Measurements from ENCODE around the gene SCYGR7. TPM values are rescaled to one million over a fixed set of nuclear protein-coding genes. Genes with fewer than 3 reads are reported as not detected.

Gene SCYGR7
- total RNA-seq, 4 donors from 2014 or later = not detected

- ATAC-seq = no peak
- H3K4me3 ChIP-seq = no peak overlapping the region
- peaks cover 0 to 14% (median 5%) of the 10 kb centered on the region in 3 donors for H3K4me1 ChIP-seq
- WGBS, 2 donors (ENCODE audit: low coverage in 1 of 2) = 83 to 91% methylated on average over 1 of the region's 1 CpG
- H3K27me3 ChIP-seq = no peaks in the 10 kb centered on the region
- no peaks in the 10 kb centered on the region for H3K9me3 ChIP-seq
- no peaks in the 10 kb centered on the region for H3K36me3 ChIP-seq
- TF ChIP-seq CTCF (IDR thresholded peaks at IDR 0.05) = no peak
- TF ChIP-seq EP300 (IDR thresholded peaks at IDR 0.05) = no peak
- no peak for TF ChIP-seq POLR2A (IDR thresholded peaks at IDR 0.05)
- no peak for TF ChIP-seq POLR2AphosphoS5 (IDR thresholded peaks at IDR 0.05)
- H3K27ac ChIP-seq = no peak overlapping the region
These were observed 14.8 kb upstream of the SCYGR7 start for GRCh38 chr2:227713291-227713690.

- 82 to 90% methylated on average over 2 of the region's 2 CpGs for WGBS, 2 donors (ENCODE audit: low coverage in 1 of 2)
- H3K9me3 ChIP-seq = no peaks in the 10 kb centered on the region
These were observed 11.6 kb upstream of the SCYGR7 start for GRCh38 chr2:227716501-227716900.

GRCh38 chr2:227717687-227718567 is 10.2 kb upstream of the SCYGR7 start, which contains the start of gene SLC19A3:
Gene SLC19A3 (minus strand): TSS chr2:227718028. CDS start chr2:227702318, 15,710 bp downstream.
- H3K27me3 ChIP-seq = no peaks in the 10 kb centered on the region
- H3K9me3 ChIP-seq = no peaks in the 10 kb centered on the region
- H3K27ac ChIP-seq = peak within 1 kb of the TSS in 3 of 4 donors; percentile 59 to 80 (median 79)
- H3K36me3 ChIP-seq = no peaks in the 10 kb centered on the region
- H3K4me1 ChIP-seq = peaks cover 0 to 21% (median 5%) of the 10 kb centered on the region in 3 donors
- ATAC-seq = peak; percentile 95
- 1 to 7% methylated on average over 3 to 15 of the region's 35 CpGs for WGBS, 2 donors (ENCODE audit: low coverage in 1 of 2)
- peak within 1 kb of the TSS; percentile 16 to 52 for H3K4me3 ChIP-seq
- no peak for TF ChIP-seq EP300 (IDR thresholded peaks at IDR 0.05)
- TF ChIP-seq POLR2AphosphoS5 (IDR thresholded peaks at IDR 0.05) = peak; percentile 66
- TF ChIP-seq CTCF (IDR thresholded peaks at IDR 0.05) = no peak

More at GRCh38 chr2:227716501-227716900, 11.6 kb upstream of the SCYGR7 start:
- H3K4me3 ChIP-seq = no peak overlapping the region
- no peak overlapping the region for H3K27ac ChIP-seq
- no peaks in the 10 kb centered on the region for H3K27me3 ChIP-seq
- peaks cover 0 to 21% (median 5%) of the 10 kb centered on the region in 3 donors for H3K4me1 ChIP-seq
- no peaks in the 10 kb centered on the region for H3K36me3 ChIP-seq
- TF ChIP-seq POLR2A (IDR thresholded peaks at IDR 0.05) = no peak
- TF ChIP-seq CTCF (IDR thresholded peaks at IDR 0.05) = no peak
- no peak for TF ChIP-seq EP300 (IDR thresholded peaks at IDR 0.05)
- TF ChIP-seq POLR2AphosphoS5 (IDR thresholded peaks at IDR 0.05) = no peak
- no peak for ATAC-seq

- H3K4me1 ChIP-seq = peaks cover 0 to 21% (median 5%) of the 10 kb centered on the region in 3 donors
- H3K4me3 ChIP-seq = no peak overlapping the region
- WGBS, 2 donors (ENCODE audit: low coverage in 1 of 2) = 82 to 100% methylated on average over 4 of the region's 4 CpGs
- TF ChIP-seq POLR2AphosphoS5 (IDR thresholded peaks at IDR 0.05) (no peak), EP300 (IDR thresholded peaks at IDR 0.05) (no peak), POLR2A (IDR thresholded peaks at IDR 0.05) (no peak), CTCF (IDR thresholded peaks at IDR 0.05) (no peak)
- H3K36me3 ChIP-seq = no peaks in the 10 kb centered on the region
- ATAC-seq = no peak
- H3K9me3 ChIP-seq = no peaks in the 10 kb centered on the region
- no peak overlapping the region for H3K27ac ChIP-seq
- no peaks in the 10 kb centered on the region for H3K27me3 ChIP-seq
These were observed 8.5 kb upstream of the SCYGR7 start for GRCh38 chr2:227719641-227720040.

All from gastroesophageal sphincter (tissue), 4 donors.